ENCODE data around the gene DDOST.

Gene DDOST

GRCh38 chr1:20661207-20662109, at the start of gene DDOST:
DDOST (minus strand) TSS chr1:20661369; CDS start chr1:20661350, 19 bp downstream.
- peak; percentile 96 for DNase-seq

GRCh38 chr1:20710469-20711284, 49.5 kb upstream of the DDOST start:
- DNase-seq = no peak

- DNase-seq = no peak
These were observed 48.7 kb upstream of the DDOST start for GRCh38 chr1:20709868-20710267.

- no peak for DNase-seq
These were observed 47.7 kb upstream of the DDOST start for GRCh38 chr1:20708891-20709290.

GRCh38 chr1:20708057-20708456, 46.9 kb upstream of the DDOST start:
- DNase-seq = no peak

GRCh38 chr1:20706841-20707240, 45.7 kb upstream of the DDOST start:
- no peak for DNase-seq

- DNase-seq = no peak
These were observed 44.1 kb upstream of the DDOST start for GRCh38 chr1:20705203-20705755.

GRCh38 chr1:20704390-20705202, 43.4 kb upstream of the DDOST start:
- DNase-seq = no peak

- DNase-seq = no peak
These were observed 42.1 kb upstream of the DDOST start for GRCh38 chr1:20703124-20703756.

- no peak for DNase-seq
These were observed 41.2 kb upstream of the DDOST start for GRCh38 chr1:20702416-20702815.

- no peak for DNase-seq
These were observed 40.7 kb upstream of the DDOST start for GRCh38 chr1:20701847-20702246.

- no peak for DNase-seq
These were observed 40.3 kb upstream of the DDOST start for GRCh38 chr1:20701446-20701845.

- DNase-seq = no peak
These were observed 39.6 kb upstream of the DDOST start for GRCh38 chr1:20700636-20701215.

GRCh38 chr1:20699558-20699957, 38.4 kb upstream of the DDOST start:
- no peak for DNase-seq

GRCh38 chr1:20698195-20698910, 37.2 kb upstream of the DDOST start:
- no peak for DNase-seq

- no peak for DNase-seq
These were observed 36.4 kb upstream of the DDOST start for GRCh38 chr1:20697563-20697962.

- peak; percentile 66 for DNase-seq
These were observed 35.5 kb upstream of the DDOST start for GRCh38 chr1:20696397-20697333.

- DNase-seq = no peak
These were observed 34.3 kb upstream of the DDOST start for GRCh38 chr1:20695515-20695914.

- no peak for DNase-seq
These were observed 32.5 kb upstream of the DDOST start for GRCh38 chr1:20693623-20694022.

- no peak for DNase-seq
These were observed 30.7 kb upstream of the DDOST start for GRCh38 chr1:20691872-20692271.
